Endothelial cell (in vitro differentiated cells): ENCODE data around the gene ZNF580. TPM values are rescaled to one million over a fixed set of nuclear protein-coding genes. Genes with fewer than 3 reads are reported as not detected.
A peak's percentile ranks its signal among the peaks of the same experiment; 100 is the strongest.

Source experiments
- DNase-seq: peaks from one replicate; pipeline ENCODE4 v3.0.0; 2021; ENCODE audit warnings: low spot score
- H3K27ac Mint-ChIP-seq: one replicate; pipeline ENCODE4 v1.8.0; 2021; ENCODE audit warnings: mixed read lengths, inconsistent platforms; ENCODE audit not compliant: unreplicated experiment
- H3K27me3 Mint-ChIP-seq: one replicate; pipeline ENCODE4 v1.8.0; 2021; ENCODE audit warnings: mild to moderate bottlenecking, moderate library complexity, mixed read lengths, inconsistent platforms; ENCODE audit not compliant: unreplicated experiment
- H3K36me3 Mint-ChIP-seq: one replicate; pipeline ENCODE4 v1.8.0; 2021; ENCODE audit warnings: mild to moderate bottlenecking, low read depth, mixed read lengths, inconsistent platforms; ENCODE audit not compliant: unreplicated experiment
- H3K4me1 Mint-ChIP-seq: one replicate; pipeline ENCODE4 v1.8.0; 2021; ENCODE audit warnings: mild to moderate bottlenecking, mixed read lengths, inconsistent platforms; ENCODE audit not compliant: unreplicated experiment
- H3K4me3 Mint-ChIP-seq: one replicate; pipeline ENCODE4 v1.8.0; 2021; ENCODE audit warnings: mild to moderate bottlenecking, mixed read lengths, inconsistent platforms; ENCODE audit not compliant: unreplicated experiment
- H3K9me3 Mint-ChIP-seq: one replicate; pipeline ENCODE4 v1.8.0; 2021; ENCODE audit warnings: mixed read lengths, inconsistent platforms; ENCODE audit not compliant: unreplicated experiment
- total RNA-seq: library from RNA; stranded (reverse); fragmentation: NEBNext Ultra II Directional; extraction: Animal tissue kit (Norgen Biotek cat#: 25700); gene quantifications from one replicate; pipeline ENCODE4 v1.2.1, GENCODE V29; 2021; ENCODE audit not compliant: unreplicated experiment
- TF ChIP-seq, protein P1 (sequence below): fragments of 200-600 bp; sonication (generic); IDR thresholded peaks from one replicate; pipeline ENCODE4 v1.5.0; 2021; ENCODE audit warnings: antibody characterized with exemption; ENCODE audit not compliant: unreplicated experiment

The ZNF580 gene
- total RNA-seq, 1 donor from 2014 or later = 34.0 TPM

DNA sequence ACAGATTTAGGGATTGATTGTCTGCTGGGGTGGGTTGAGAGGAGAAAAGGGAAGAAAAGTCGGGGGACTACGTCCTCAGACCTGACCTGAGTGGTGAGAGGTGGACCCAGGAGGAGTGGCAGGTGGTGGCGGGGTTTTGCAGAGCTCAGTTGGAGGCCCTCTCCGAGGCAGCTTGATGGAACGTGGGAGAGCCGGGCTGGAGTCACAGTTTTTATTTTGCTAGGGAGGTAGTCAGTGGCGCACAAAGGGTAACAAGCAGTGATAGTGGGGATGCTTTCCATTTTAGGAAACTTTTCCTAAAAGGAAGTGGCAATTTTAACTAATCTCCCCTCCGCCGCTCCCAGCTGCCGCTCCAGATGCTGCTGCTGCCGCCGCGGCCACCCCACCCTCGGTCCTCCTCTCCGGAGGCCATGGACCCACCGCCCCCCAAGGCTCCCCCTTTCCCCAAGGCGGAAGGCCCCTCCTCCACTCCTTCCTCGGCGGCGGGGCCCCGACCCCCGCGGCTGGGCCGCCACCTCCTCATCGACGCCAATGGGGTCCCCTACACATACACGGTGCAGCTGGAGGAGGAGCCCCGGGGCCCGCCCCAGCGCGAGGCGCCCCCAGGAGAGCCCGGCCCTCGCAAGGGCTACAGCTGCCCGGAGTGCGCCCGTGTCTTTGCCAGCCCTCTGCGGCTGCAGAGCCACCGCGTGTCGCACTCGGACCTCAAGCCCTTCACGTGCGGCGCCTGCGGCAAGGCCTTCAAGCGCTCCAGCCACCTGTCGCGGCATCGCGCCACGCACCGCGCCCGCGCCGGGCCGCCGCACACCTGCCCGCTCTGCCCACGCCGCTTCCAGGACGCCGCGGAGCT is 1.6 kb downstream of the ZNF580 start:
- TF ChIP-seq, protein P1, sequence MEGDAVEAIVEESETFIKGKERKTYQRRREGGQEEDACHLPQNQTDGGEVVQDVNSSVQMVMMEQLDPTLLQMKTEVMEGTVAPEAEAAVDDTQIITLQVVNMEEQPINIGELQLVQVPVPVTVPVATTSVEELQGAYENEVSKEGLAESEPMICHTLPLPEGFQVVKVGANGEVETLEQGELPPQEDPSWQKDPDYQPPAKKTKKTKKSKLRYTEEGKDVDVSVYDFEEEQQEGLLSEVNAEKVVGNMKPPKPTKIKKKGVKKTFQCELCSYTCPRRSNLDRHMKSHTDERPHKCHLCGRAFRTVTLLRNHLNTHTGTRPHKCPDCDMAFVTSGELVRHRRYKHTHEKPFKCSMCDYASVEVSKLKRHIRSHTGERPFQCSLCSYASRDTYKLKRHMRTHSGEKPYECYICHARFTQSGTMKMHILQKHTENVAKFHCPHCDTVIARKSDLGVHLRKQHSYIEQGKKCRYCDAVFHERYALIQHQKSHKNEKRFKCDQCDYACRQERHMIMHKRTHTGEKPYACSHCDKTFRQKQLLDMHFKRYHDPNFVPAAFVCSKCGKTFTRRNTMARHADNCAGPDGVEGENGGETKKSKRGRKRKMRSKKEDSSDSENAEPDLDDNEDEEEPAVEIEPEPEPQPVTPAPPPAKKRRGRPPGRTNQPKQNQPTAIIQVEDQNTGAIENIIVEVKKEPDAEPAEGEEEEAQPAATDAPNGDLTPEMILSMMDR = no peak
- H3K27me3 Mint-ChIP-seq = peaks cover 28% of the 10 kb centered on the region
- peaks cover 31% of the 10 kb centered on the region for H3K36me3 Mint-ChIP-seq
- no peaks in the 10 kb centered on the region for H3K9me3 Mint-ChIP-seq
- peak overlapping the region; percentile 93 for H3K4me3 Mint-ChIP-seq
- peak overlapping the region; percentile 76 for H3K27ac Mint-ChIP-seq
- peaks cover 31% of the 10 kb centered on the region for H3K4me1 Mint-ChIP-seq
- no peak for DNase-seq

DNA sequence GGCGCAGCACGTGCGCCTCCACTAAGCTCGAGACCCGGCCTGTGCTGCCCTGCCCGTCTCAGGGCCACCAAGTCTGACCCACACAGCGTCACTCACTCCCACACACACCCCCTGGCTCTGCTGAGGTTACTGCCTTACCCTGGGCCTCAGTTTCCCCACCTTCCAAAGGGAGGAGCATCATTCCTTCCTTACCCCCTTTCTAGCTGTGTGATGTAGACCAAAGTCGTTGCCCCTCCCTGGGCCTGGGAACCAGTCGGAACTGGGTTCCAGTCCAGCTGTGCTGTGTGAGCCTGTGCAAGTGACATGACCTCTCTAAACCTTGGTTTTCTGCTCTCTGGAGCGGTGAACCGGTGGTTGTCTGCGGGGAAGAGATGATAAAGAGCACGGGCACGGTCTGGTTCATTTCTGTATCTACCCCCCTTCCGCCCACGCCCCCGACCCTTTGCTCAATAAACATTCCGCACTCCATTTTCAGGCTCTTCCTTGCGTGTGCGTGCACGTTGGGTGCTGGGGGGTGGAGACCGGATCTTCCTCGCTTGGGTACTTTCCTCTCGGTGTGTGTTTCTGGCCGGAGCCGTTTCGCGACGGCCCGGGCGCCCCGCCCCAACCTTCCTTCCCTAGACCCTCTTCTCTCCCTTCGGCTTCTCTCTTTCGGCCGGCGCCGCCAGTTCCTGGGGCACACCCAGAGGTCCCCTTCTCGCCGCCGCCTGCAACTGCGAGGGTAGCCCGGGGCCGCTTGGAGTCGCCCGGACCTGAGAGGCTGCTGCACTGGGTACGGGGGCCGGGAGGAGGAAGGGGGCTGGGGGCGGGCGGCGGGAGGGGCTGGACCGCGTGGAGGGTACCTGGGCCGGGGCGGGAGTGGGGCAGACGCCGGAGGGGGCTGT is 2.4 kb downstream of the ZNF580 start, which contains the start of gene ZNF581:
TSS of gene ZNF581 (plus strand) at position 647 of the 884 bp plus-strand sequence. CDS start 923 bp downstream, outside the sequence.
- Mint-ChIP-seq H3K4me3 (peak within 1 kb of the TSS; percentile 93), H3K36me3 (peaks cover 26% of the 10 kb centered on the region), H3K9me3 (no peaks in the 10 kb centered on the region), H3K4me1 (peaks cover 31% of the 10 kb centered on the region), H3K27me3 (peaks cover 27% of the 10 kb centered on the region), H3K27ac (peak within 1 kb of the TSS; percentile 62)
- peak; percentile 65 for DNase-seq
- TF ChIP-seq, protein P1 = no peak

DNA sequence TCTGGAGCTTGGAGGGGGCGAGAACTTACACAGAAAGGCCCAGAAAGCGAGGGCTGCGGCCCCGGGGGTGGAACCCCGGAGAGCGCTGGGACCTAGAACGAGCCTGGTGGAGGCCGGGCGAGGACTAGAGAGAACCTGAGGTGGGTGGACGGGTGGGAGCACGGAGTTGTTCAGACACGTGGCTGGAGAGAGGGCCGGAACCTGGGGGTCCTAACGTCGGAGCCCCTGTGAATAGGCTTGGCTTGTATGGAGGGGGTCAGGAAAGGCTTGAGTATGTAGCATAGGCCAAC is 3.0 kb downstream of the ZNF580 start:
- TF ChIP-seq, protein P1 = no peak
- Mint-ChIP-seq H3K4me3 (peak overlapping the region; percentile 93), H3K27ac (no peak overlapping the region), H3K27me3 (peaks cover 29% of the 10 kb centered on the region), H3K36me3 (peaks cover 26% of the 10 kb centered on the region), H3K9me3 (no peaks in the 10 kb centered on the region), H3K4me1 (peaks cover 31% of the 10 kb centered on the region)
- no peak for DNase-seq

DNA sequence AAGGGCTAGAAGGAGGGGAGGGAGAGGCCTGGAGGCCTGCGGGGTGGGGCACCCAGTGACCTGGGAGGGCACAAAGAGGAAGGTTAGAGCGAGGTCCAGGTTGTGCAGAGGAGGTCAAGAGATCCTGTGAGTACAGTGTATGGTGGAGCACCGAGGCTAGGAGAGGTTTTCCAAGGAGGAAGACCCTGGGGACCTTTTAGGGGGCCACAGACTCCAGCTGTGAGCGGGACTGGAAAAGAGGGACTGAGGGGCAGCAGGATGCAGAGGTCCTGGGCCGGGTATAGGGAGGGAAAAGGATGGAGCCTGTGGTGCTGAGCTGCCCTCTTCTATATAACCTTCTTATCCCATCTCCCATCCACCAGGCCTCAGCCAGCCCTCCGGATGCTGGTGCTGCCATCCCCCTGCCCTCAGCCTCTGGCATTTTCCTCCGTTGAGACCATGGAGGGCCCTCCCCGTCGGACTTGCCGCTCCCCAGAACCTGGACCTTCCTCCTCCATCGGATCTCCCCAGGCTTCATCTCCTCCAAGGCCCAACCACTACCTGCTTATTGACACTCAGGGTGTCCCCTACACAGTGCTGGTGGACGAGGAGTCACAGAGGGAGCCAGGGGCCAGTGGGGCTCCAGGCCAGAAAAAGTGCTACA is 3.5 kb downstream of the ZNF580 start:
- TF ChIP-seq, protein P1 = no peak
- Mint-ChIP-seq H3K4me3 (peak overlapping the region; percentile 93), H3K27ac (no peak overlapping the region), H3K27me3 (peaks cover 27% of the 10 kb centered on the region), H3K36me3 (peaks cover 23% of the 10 kb centered on the region), H3K9me3 (no peaks in the 10 kb centered on the region), H3K4me1 (peaks cover 28% of the 10 kb centered on the region)
- no peak for DNase-seq
